ENCODE measurements around the gene KANK3. TPM values are rescaled to one million over a fixed set of nuclear protein-coding genes. Genes with fewer than 3 reads are reported as not detected.

Gene KANK3
- total RNA-seq, 2 experiments from 2014 or later, result 0.11 to 0.22 TPM

- intact Hi-C loops (cut with micrococcal nuclease; ENCODE audit: unreplicated experiment), result no loop called here
- Histone ChIP-seq H2AFZ (ENCODE audit: low read length) (no peak overlapping the region), H3K4me2 (ENCODE audit: low read length) (no peak overlapping the region), H3K4me3 (ENCODE audit: low read depth, low read length, poor library complexity, severe bottlenecking) (no peak overlapping the region), H4K20me1 (ENCODE audit: insufficient read depth, low read length) (peaks cover 12% of the 10 kb centered on the region), H3K36me3 (ENCODE audit: insufficient read depth, low read length) (peaks cover 40% of the 10 kb centered on the region), H3K4me1 (ENCODE audit: insufficient read depth, low read length, poor library complexity, severe bottlenecking) (peaks cover 26% of the 10 kb centered on the region), H3K79me2 (ENCODE audit: insufficient read depth, low read depth, low read length) (peaks cover 27% of the 10 kb centered on the region), H3K9me2 (ENCODE audit: insufficient read depth, low read length) (no peaks in the 10 kb centered on the region), H3K9me3 (ENCODE audit: low read length) (no peaks in the 10 kb centered on the region), H3K27ac (ENCODE audit: low read depth, low read length, poor library complexity, severe bottlenecking) (no peak overlapping the region)
- TF ChIP-seq EZH2phosphoT487 (IDR thresholded peaks at IDR 0.05; ENCODE audit: borderline replicate concordance, low read depth, low read length) (no peak), CTCF (conservative IDR thresholded peaks at IDR 0.05; ENCODE audit: low read length) (no peak)
- no peak for DNase-seq (ENCODE audit: low spot score)
- no TSS peak for BruUV-seq (replicated peaks)
- ChIA-PET CTCF (ENCODE audit: unreplicated experiment) (no interaction called here), POLR2A (no interaction called here)
Measured at GRCh38 chr19:8325454-8325853, 17.6 kb downstream of the KANK3 start.

- POLR2A ChIA-PET, result no interaction called here
- Histone ChIP-seq H3K9me3 (ENCODE audit: low read length) (no peaks in the 10 kb centered on the region), H2AFZ (ENCODE audit: low read length) (no peak overlapping the region), H3K4me2 (ENCODE audit: low read length) (0 out of 2 replicates have a peak overlapping the region, but pooled peaks have one; percentile 71), H3K79me2 (ENCODE audit: insufficient read depth, low read depth, low read length) (peaks cover 38% of the 10 kb centered on the region), H3K4me1 (ENCODE audit: insufficient read depth, low read length, poor library complexity, severe bottlenecking) (peaks cover 37% of the 10 kb centered on the region), H3K36me3 (ENCODE audit: insufficient read depth, low read length) (peaks cover 40% of the 10 kb centered on the region), H3K4me3 (ENCODE audit: low read depth, low read length, poor library complexity, severe bottlenecking) (no peak overlapping the region), H4K20me1 (ENCODE audit: insufficient read depth, low read length) (peaks cover 12% of the 10 kb centered on the region), H3K27ac (ENCODE audit: low read depth, low read length, poor library complexity, severe bottlenecking) (no peak overlapping the region), H3K9me2 (ENCODE audit: insufficient read depth, low read length) (no peaks in the 10 kb centered on the region)
- TF ChIP-seq CTCF (conservative IDR thresholded peaks at IDR 0.05; ENCODE audit: low read length) (0 out of 2 replicates have a peak, but pooled peaks have one; percentile 17), EZH2phosphoT487 (IDR thresholded peaks at IDR 0.05; ENCODE audit: borderline replicate concordance, low read depth, low read length) (no peak)
- intact Hi-C loops (cut with micrococcal nuclease; ENCODE audit: unreplicated experiment), result loop anchor here (5.0 kb wide), 1 partner anchor 57 kb away; no protein-coding TSS in a partner anchor
- CTCF ChIA-PET (ENCODE audit: unreplicated experiment), result no interaction called here
- no TSS peak for BruUV-seq (replicated peaks)
- DNase-seq (ENCODE audit: low spot score), result peak; percentile 16
Measured at GRCh38 chr19:8324186-8325050, 18.6 kb downstream of the KANK3 start.

GRCh38 chr19:8323781-8324185 is 19.3 kb downstream of the KANK3 start:
- CTCF ChIA-PET (ENCODE audit: unreplicated experiment), result no interaction called here
- no TSS peak for BruUV-seq (replicated peaks)
- H3K4me2 ChIP-seq (ENCODE audit: low read length), result peak overlapping the region; percentile 71
- H3K4me3 ChIP-seq (ENCODE audit: low read depth, low read length, poor library complexity, severe bottlenecking), result no peak overlapping the region
- H2AFZ ChIP-seq (ENCODE audit: low read length), result no peak overlapping the region
- H3K9me3 ChIP-seq (ENCODE audit: low read length), result no peaks in the 10 kb centered on the region
- peak; percentile 17 for DNase-seq (ENCODE audit: low spot score)
- H3K27ac ChIP-seq (ENCODE audit: low read depth, low read length, poor library complexity, severe bottlenecking), result no peak overlapping the region
- peaks cover 12% of the 10 kb centered on the region for H4K20me1 ChIP-seq (ENCODE audit: insufficient read depth, low read length)
- peaks cover 44% of the 10 kb centered on the region for H3K79me2 ChIP-seq (ENCODE audit: insufficient read depth, low read depth, low read length)
- peaks cover 42% of the 10 kb centered on the region for H3K4me1 ChIP-seq (ENCODE audit: insufficient read depth, low read length, poor library complexity, severe bottlenecking)
- TF ChIP-seq EZH2phosphoT487 (IDR thresholded peaks at IDR 0.05; ENCODE audit: borderline replicate concordance, low read depth, low read length) (no peak), CTCF (conservative IDR thresholded peaks at IDR 0.05; ENCODE audit: low read length) (no peak)
- intact Hi-C loops (cut with micrococcal nuclease; ENCODE audit: unreplicated experiment), result loop anchor here (5.0 kb wide), 1 partner anchor 56 kb away; no protein-coding TSS in a partner anchor
- H3K36me3 ChIP-seq (ENCODE audit: insufficient read depth, low read length), result peaks cover 43% of the 10 kb centered on the region
- POLR2A ChIA-PET, result no interaction called here
- no peaks in the 10 kb centered on the region for H3K9me2 ChIP-seq (ENCODE audit: insufficient read depth, low read length)
